ENCODE data around the gene TRAPPC14.
A peak's percentile ranks its signal among the peaks of the same experiment; 100 is the strongest.
"Not testable (repeated sequence)": the region's sequence is repeated elsewhere in the genome, so short reads cannot be mapped to it uniquely, and the experiment has no call there.

Gene TRAPPC14

GRCh38 chr7:100158229-100159098, at the start of gene TRAPPC14:
TRAPPC14 (minus strand) TSS chr7:100158723; CDS start chr7:100158499, 224 bp downstream.
- peaks cover 55 to 56% of the 10 kb centered on the region in 2 donors for H3K4me1 ChIP-seq (ENCODE audit: control insufficient read depth in 2 of 2, insufficient read depth in 2 of 2, low read length in 2 of 2)
- H3K27me3 ChIP-seq (ENCODE audit: control insufficient read depth in 2 of 2, insufficient read depth in 2 of 2, low read length in 2 of 2) = no peaks in the 10 kb centered on the region

DNA sequence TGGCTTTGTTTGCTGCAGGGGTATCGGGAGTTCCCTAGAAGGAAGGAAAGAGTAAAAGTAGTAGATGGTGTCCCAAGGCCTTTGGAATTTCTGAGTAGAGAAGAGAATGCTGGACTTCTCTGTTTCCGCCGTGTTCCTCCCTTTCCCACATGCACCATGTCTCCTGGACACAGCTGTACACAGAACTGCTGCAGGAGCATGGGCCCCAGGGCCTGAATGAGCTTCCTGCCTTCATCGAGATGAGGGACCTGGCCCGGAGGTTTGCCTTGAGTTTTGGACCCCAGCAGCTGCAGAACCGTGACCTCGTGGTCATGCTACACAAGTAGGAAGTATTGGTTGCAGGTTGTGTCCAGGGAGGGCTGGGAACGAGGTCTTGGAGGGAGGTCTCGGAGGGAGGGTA, 45.9 kb upstream of the TRAPPC14 start:
- Histone ChIP-seq H3K4me1 (ENCODE audit: control insufficient read depth in 2 of 2, insufficient read depth in 2 of 2, low read length in 2 of 2) (peaks cover 13 to 18% of the 10 kb centered on the region in 2 donors), H3K4me3 (ENCODE audit: low read length in 2 of 2) (no peak overlapping the region), H3K9ac (ENCODE audit: low read depth in 1 of 2, low read length in 2 of 2) (no peak overlapping the region), H3K9me3 (ENCODE audit: control insufficient read depth in 2 of 2, low read length in 2 of 2) (no peaks in the 10 kb centered on the region), H3K27ac (ENCODE audit: low read depth in 2 of 2, low read length in 2 of 2) (no peak overlapping the region), H3K27me3 (ENCODE audit: control insufficient read depth in 2 of 2, insufficient read depth in 2 of 2, low read length in 2 of 2) (no peaks in the 10 kb centered on the region), H3K36me3 (ENCODE audit: control insufficient read depth in 2 of 2, insufficient read depth in 2 of 2, low read length in 2 of 2) (no peaks in the 10 kb centered on the region)

More at GRCh38 chr7:100158229-100159098, at the start of gene TRAPPC14:
- Histone ChIP-seq H3K9me3 (ENCODE audit: control insufficient read depth in 2 of 2, low read length in 2 of 2) (no peaks in the 10 kb centered on the region), H3K36me3 (ENCODE audit: control insufficient read depth in 2 of 2, insufficient read depth in 2 of 2, low read length in 2 of 2) (peaks cover 15 to 19% of the 10 kb centered on the region in 2 donors), H3K27ac (ENCODE audit: low read depth in 2 of 2, low read length in 2 of 2) (peak within 1 kb of the TSS; percentile 76 to 84), H3K4me3 (ENCODE audit: low read length in 2 of 2) (peak within 1 kb of the TSS; percentile 83 to 88), H3K9ac (ENCODE audit: low read depth in 1 of 2, low read length in 2 of 2) (peak within 1 kb of the TSS; percentile 77 to 86)

GRCh38 chr7:100200693-100201092, 42.2 kb upstream of the TRAPPC14 start:
- Histone ChIP-seq H3K4me1 (ENCODE audit: control insufficient read depth in 2 of 2, insufficient read depth in 2 of 2, low read length in 2 of 2) (peaks cover 4 to 9% of the 10 kb centered on the region in 2 donors), H3K9me3 (ENCODE audit: control insufficient read depth in 2 of 2, low read length in 2 of 2) (no peaks in the 10 kb centered on the region), H3K27me3 (ENCODE audit: control insufficient read depth in 2 of 2, insufficient read depth in 2 of 2, low read length in 2 of 2) (no peaks in the 10 kb centered on the region), H3K27ac (ENCODE audit: low read depth in 2 of 2, low read length in 2 of 2) (no peak overlapping the region), H3K9ac (ENCODE audit: low read depth in 1 of 2, low read length in 2 of 2) (peak overlapping the region in 1 of 2 donors; percentile 24), H3K4me3 (ENCODE audit: low read length in 2 of 2) (no peak overlapping the region), H3K36me3 (ENCODE audit: control insufficient read depth in 2 of 2, insufficient read depth in 2 of 2, low read length in 2 of 2) (no peaks in the 10 kb centered on the region)

- Histone ChIP-seq H3K27me3 (ENCODE audit: control insufficient read depth in 2 of 2, insufficient read depth in 2 of 2, low read length in 2 of 2) (no peaks in the 10 kb centered on the region), H3K27ac (ENCODE audit: low read depth in 2 of 2, low read length in 2 of 2) (no peak overlapping the region), H3K9me3 (ENCODE audit: control insufficient read depth in 2 of 2, low read length in 2 of 2) (no peaks in the 10 kb centered on the region), H3K4me1 (ENCODE audit: control insufficient read depth in 2 of 2, insufficient read depth in 2 of 2, low read length in 2 of 2) (peaks cover 4 to 13% of the 10 kb centered on the region in 2 donors), H3K36me3 (ENCODE audit: control insufficient read depth in 2 of 2, insufficient read depth in 2 of 2, low read length in 2 of 2) (no peaks in the 10 kb centered on the region), H3K9ac (ENCODE audit: low read depth in 1 of 2, low read length in 2 of 2) (no peak overlapping the region), H3K4me3 (ENCODE audit: low read length in 2 of 2) (no peak overlapping the region)
Observed at GRCh38 chr7:100198266-100198665, 39.7 kb upstream of the TRAPPC14 start.

DNA sequence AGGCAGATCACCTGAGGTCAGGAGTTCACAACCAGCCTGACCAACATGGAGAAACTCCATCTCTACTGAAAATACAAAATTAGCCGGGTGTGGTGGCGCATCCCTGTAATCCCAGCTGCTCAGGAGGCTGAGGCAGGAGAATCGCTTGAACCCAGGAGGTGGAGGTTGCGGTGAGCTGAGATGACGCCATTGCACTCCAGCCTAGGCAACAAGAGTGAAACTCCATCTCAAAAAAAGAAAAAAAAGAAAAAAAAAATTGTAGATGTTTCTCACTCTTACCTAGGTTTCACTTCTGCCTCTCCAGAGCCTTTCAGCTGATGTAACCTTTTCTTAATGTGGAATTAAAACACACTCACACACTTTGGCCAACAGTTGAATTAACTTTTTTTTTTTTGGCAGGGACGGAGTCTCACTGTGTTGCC, 37.4 kb upstream of the TRAPPC14 start:
- not testable (repeated sequence) for H3K9ac ChIP-seq (ENCODE audit: low read depth in 1 of 2, low read length in 2 of 2); H3K27ac ChIP-seq (ENCODE audit: low read depth in 2 of 2, low read length in 2 of 2); H3K9me3 ChIP-seq (ENCODE audit: control insufficient read depth in 2 of 2, low read length in 2 of 2); H3K36me3 ChIP-seq (ENCODE audit: control insufficient read depth in 2 of 2, insufficient read depth in 2 of 2, low read length in 2 of 2); H3K4me3 ChIP-seq (ENCODE audit: low read length in 2 of 2); H3K27me3 ChIP-seq (ENCODE audit: control insufficient read depth in 2 of 2, insufficient read depth in 2 of 2, low read length in 2 of 2)
- H3K4me1 ChIP-seq (ENCODE audit: control insufficient read depth in 2 of 2, insufficient read depth in 2 of 2, low read length in 2 of 2) = peaks cover 2 to 10% of the 10 kb centered on the region in 2 donors

DNA sequence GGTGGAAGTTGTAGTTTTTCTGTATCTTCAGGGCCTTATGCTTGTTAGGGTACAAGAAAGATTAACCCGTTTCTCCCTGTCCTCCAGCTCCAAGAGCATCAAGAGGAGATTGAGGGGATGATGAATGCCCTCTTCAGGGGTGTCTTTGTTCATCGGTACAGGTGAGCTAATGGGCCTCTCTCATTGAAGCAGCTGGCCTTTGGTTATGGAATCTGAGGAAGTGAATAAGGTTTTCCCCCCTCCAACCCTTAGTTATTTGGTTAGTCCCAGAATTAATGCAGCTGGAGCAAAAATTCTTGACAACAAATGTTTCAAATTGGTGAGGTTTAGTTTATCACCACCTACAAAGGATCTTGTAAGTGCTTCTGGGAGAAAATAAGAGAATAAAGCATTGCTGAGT, 36.7 kb upstream of the TRAPPC14 start:
- Histone ChIP-seq H3K9ac (ENCODE audit: low read depth in 1 of 2, low read length in 2 of 2) (no peak overlapping the region), H3K4me3 (ENCODE audit: low read length in 2 of 2) (no peak overlapping the region), H3K4me1 (ENCODE audit: control insufficient read depth in 2 of 2, insufficient read depth in 2 of 2, low read length in 2 of 2) (peaks cover 0 to 5% of the 10 kb centered on the region in 2 donors), H3K9me3 (ENCODE audit: control insufficient read depth in 2 of 2, low read length in 2 of 2) (no peaks in the 10 kb centered on the region), H3K27ac (ENCODE audit: low read depth in 2 of 2, low read length in 2 of 2) (no peak overlapping the region), H3K27me3 (ENCODE audit: control insufficient read depth in 2 of 2, insufficient read depth in 2 of 2, low read length in 2 of 2) (no peaks in the 10 kb centered on the region), H3K36me3 (ENCODE audit: control insufficient read depth in 2 of 2, insufficient read depth in 2 of 2, low read length in 2 of 2) (no peaks in the 10 kb centered on the region)

DNA sequence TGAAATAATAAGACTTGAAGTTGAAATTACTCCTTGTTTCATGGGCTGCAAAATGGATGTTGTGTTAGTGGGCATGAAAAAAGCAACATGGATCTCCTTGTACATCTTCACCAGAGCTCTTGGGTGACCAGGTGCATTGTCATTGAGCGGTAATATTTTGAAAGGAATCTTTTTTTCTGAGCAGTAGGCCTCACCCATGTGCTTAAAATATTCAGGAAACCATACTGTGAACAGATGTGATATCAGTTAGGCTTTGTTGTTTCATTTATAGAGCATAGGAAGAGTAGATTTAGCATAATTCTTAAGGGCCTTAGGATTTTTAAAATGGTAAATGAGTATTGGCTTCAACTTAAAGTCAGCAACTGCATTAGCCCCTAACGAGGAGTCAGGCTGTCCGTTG, 34.4 kb upstream of the TRAPPC14 start:
- Histone ChIP-seq H3K27ac (ENCODE audit: low read depth in 2 of 2, low read length in 2 of 2) (no peak overlapping the region), H3K9me3 (ENCODE audit: control insufficient read depth in 2 of 2, low read length in 2 of 2) (no peaks in the 10 kb centered on the region), H3K9ac (ENCODE audit: low read depth in 1 of 2, low read length in 2 of 2) (no peak overlapping the region), H3K4me3 (ENCODE audit: low read length in 2 of 2) (no peak overlapping the region), H3K27me3 (ENCODE audit: control insufficient read depth in 2 of 2, insufficient read depth in 2 of 2, low read length in 2 of 2) (no peaks in the 10 kb centered on the region), H3K4me1 (ENCODE audit: control insufficient read depth in 2 of 2, insufficient read depth in 2 of 2, low read length in 2 of 2) (peaks cover 0 to 4% of the 10 kb centered on the region in 2 donors), H3K36me3 (ENCODE audit: control insufficient read depth in 2 of 2, insufficient read depth in 2 of 2, low read length in 2 of 2) (no peaks in the 10 kb centered on the region)

- not testable (repeated sequence) for H3K4me1 ChIP-seq (ENCODE audit: control insufficient read depth in 2 of 2, insufficient read depth in 2 of 2, low read length in 2 of 2); H3K4me3 ChIP-seq (ENCODE audit: low read length in 2 of 2); H3K9me3 ChIP-seq (ENCODE audit: control insufficient read depth in 2 of 2, low read length in 2 of 2); H3K36me3 ChIP-seq (ENCODE audit: control insufficient read depth in 2 of 2, insufficient read depth in 2 of 2, low read length in 2 of 2); H3K27me3 ChIP-seq (ENCODE audit: control insufficient read depth in 2 of 2, insufficient read depth in 2 of 2, low read length in 2 of 2); H3K27ac ChIP-seq (ENCODE audit: low read depth in 2 of 2, low read length in 2 of 2); H3K9ac ChIP-seq (ENCODE audit: low read depth in 1 of 2, low read length in 2 of 2)
Observed at GRCh38 chr7:100192281-100192862, 33.8 kb upstream of the TRAPPC14 start.

- Histone ChIP-seq H3K27ac (ENCODE audit: low read depth in 2 of 2, low read length in 2 of 2) (no peak overlapping the region), H3K27me3 (ENCODE audit: control insufficient read depth in 2 of 2, insufficient read depth in 2 of 2, low read length in 2 of 2) (no peaks in the 10 kb centered on the region), H3K4me1 (ENCODE audit: control insufficient read depth in 2 of 2, insufficient read depth in 2 of 2, low read length in 2 of 2) (peaks cover 0 to 4% of the 10 kb centered on the region in 2 donors), H3K36me3 (ENCODE audit: control insufficient read depth in 2 of 2, insufficient read depth in 2 of 2, low read length in 2 of 2) (no peaks in the 10 kb centered on the region), H3K9ac (ENCODE audit: low read depth in 1 of 2, low read length in 2 of 2) (no peak overlapping the region), H3K4me3 (ENCODE audit: low read length in 2 of 2) (no peak overlapping the region), H3K9me3 (ENCODE audit: control insufficient read depth in 2 of 2, low read length in 2 of 2) (no peaks in the 10 kb centered on the region)
Observed at GRCh38 chr7:100191775-100192174, 33.3 kb upstream of the TRAPPC14 start.

- Histone ChIP-seq H3K36me3 (ENCODE audit: control insufficient read depth in 2 of 2, insufficient read depth in 2 of 2, low read length in 2 of 2) (no peaks in the 10 kb centered on the region), H3K27me3 (ENCODE audit: control insufficient read depth in 2 of 2, insufficient read depth in 2 of 2, low read length in 2 of 2) (no peaks in the 10 kb centered on the region), H3K4me1 (ENCODE audit: control insufficient read depth in 2 of 2, insufficient read depth in 2 of 2, low read length in 2 of 2) (peaks cover 0 to under 1% of the 10 kb centered on the region in 2 donors), H3K4me3 (ENCODE audit: low read length in 2 of 2) (no peak overlapping the region), H3K9me3 (ENCODE audit: control insufficient read depth in 2 of 2, low read length in 2 of 2) (no peaks in the 10 kb centered on the region), H3K27ac (ENCODE audit: low read depth in 2 of 2, low read length in 2 of 2) (no peak overlapping the region), H3K9ac (ENCODE audit: low read depth in 1 of 2, low read length in 2 of 2) (no peak overlapping the region)
Observed at GRCh38 chr7:100190048-100190711, 31.7 kb upstream of the TRAPPC14 start.

Data from mucosa of rectum (tissue), 2 donors.